GM19240 (cell line): ENCODE measurements around the gene TMEM125.

Source experiments
- DNase-seq: peaks from one replicate; pipeline ENCODE4 v3.0.0; 2011; ENCODE audit warnings: low spot score; ENCODE audit not compliant: insufficient read length

Gene TMEM125

GRCh38 chr1:43269627-43270375, at the start of gene TMEM125:
Gene TMEM125, plus strand, starts transcription at chr1:43269983. Its CDS starts 2,740 bp downstream, at chr1:43272723.
- DNase-seq, result no peak

- DNase-seq, result peak; percentile 27
These were observed 48.6 kb upstream of the TMEM125 start for GRCh38 chr1:43220905-43221778.

DNA sequence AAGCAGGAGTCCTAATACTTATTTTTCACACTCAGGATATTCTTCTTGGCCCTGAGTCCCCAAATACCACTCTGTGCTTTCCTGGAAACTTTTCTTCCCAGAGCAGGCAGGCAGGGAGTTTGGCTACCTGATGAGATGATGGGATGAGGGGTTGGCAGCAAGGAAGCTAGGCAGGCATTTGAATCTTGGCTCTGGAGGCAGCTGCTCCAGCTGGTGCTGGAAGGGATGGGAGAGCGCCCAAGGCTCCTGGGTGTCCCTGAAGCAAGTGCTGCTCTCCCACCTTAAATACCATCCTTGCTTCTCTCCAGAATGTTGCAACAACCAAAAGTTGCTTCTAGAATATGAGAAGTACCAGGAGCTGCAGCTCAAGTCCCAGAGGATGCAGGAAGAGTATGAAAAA, 48.0 kb upstream of the TMEM125 start:
- DNase-seq, result no peak

DNA sequence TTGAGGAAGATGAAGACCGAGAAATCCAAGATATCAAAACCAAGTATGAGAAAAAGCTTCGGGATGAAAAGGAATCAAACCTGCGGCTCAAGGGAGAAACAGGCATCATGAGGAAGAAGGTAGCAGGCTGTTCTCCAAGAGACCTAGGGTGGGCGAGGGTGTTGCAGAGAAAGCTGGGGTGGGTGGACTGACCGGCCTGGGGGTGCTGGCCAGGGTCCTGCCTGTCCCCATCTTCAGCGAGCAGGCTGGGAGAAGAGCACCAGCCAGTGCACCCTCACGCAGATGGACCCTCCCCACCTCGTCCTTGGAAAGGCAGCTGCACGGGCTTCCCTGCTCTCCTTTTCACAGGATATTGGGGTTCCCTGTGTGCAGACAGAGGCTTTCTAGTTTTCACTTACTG, 46.9 kb upstream of the TMEM125 start:
- no peak for DNase-seq

- DNase-seq, result no peak
These were observed 44.6 kb upstream of the TMEM125 start for GRCh38 chr1:43225168-43225567.

- peak; percentile 57 for DNase-seq
These were observed 42.5 kb upstream of the TMEM125 start for GRCh38 chr1:43227143-43227764.

DNA sequence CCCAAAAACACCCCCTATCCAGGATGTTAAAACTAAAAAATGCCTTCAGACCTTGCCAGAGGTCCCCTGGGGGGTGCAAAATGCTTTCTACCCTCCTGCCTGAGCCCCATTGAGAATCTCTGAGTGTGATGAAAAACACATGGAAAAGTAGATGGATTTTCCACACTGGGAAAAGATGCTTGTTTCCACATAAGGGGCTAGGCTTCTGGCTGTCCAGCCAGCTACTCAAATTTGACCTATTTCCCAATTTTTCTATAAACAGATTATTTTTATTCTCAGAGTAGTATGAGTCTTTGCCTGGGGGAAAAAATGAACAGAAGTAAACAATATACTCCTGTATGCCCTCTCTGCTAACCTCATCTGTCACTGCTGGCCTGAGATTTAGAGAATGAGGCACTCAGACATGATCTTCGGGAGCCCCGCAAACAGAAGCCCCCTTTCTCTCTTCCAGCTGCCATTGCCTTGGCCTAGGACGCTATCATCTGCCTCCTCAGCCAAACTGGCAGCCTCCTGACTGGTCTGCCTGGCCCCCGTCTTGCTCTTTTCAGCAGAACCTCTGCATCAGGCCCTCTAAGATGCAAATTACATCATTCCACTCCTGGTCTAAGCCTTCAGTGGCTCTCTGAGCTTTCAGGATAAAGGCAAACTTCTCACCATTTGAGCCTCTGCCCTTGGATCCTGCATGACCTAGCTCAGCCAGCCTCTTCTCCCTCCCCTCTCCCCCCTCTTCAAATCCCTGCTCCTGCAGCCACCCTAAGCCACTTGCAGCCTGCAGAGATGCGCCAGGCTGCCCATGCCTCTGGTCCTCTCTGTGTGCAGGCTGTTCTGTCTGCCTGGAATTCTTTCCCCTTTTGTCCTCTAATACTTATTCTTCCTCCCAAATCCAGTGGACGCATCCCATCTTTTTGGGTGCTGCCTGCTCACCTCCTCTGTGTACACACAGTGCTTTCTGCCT, 39.7 kb upstream of the TMEM125 start:
- no peak for DNase-seq

- no peak for DNase-seq
These were observed 37.7 kb upstream of the TMEM125 start for GRCh38 chr1:43232074-43232473.

GRCh38 chr1:43232482-43232881, 37.3 kb upstream of the TMEM125 start:
- DNase-seq, result no peak

- no peak for DNase-seq
These were observed 36.2 kb upstream of the TMEM125 start for GRCh38 chr1:43233631-43234030.

DNA sequence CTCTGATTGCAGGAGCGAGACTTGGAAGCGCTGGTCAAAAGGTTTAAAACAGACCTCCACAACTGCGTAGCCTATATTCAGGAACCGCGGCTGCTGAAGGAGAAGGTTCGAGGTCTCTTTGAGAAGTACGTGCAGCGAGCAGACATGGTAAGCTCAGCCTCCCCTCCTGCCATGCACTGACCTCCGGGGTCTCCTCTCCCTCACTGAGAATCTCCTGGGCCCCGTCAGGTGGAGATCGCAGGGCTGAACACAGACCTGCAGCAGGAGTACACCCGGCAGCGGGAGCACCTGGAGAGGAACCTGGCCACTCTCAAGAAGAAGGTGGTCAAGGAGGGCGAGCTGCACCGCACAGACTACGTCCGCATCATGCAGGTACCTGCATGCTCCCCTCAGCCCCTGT, 35.5 kb upstream of the TMEM125 start:
- no peak for DNase-seq

DNA sequence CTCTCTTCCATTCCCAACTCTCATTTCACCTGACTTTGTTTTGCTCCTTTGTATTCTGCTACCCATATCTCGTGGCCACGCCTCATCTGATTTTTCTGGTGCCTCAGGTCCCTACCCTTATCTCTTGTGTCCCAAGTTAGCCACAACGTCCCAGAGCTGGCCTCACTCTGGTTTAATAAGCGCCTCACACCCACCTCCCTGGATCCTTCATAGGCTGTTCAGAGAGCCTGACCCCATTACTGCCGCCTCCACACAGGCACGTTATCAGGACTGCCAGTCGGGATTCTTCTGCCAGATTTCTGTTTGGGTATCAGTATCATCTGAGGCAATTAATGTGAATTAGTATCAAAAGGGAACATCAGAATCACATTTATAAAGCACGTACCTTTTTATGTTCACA, 34.7 kb upstream of the TMEM125 start:
- no peak for DNase-seq

DNA sequence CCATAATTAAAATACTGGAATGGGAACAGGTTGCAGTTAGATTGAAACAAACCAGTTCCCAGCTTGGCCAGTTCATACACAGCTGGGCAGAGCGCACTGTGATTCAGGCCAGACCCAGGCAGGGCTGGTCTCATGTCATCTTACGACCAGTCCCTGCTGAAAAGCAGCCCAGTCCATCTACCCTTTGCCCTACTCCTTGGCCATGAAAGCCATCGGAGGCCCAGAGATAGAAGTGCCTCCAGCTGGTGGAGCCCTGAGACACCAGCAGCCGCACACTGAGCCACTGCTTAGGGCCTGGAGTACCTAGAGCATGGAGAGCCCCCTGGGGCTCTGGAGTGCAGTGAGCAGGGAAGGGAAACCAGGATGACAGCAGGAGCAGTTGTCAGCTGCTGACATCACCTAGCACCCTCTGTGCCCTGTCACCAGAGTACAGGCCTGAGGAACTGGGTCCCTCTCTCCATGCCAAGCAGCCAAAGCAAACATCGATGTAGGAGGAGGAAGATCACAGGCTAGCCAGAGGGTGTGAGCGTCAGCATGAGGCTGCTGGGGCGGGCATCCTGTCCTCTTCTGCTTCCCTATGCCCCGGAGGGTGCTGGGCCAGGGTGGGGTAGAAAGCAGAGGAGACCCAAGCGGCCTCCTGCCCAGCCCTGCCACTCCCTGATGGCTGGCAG, 34.2 kb upstream of the TMEM125 start:
- DNase-seq, result no peak

DNA sequence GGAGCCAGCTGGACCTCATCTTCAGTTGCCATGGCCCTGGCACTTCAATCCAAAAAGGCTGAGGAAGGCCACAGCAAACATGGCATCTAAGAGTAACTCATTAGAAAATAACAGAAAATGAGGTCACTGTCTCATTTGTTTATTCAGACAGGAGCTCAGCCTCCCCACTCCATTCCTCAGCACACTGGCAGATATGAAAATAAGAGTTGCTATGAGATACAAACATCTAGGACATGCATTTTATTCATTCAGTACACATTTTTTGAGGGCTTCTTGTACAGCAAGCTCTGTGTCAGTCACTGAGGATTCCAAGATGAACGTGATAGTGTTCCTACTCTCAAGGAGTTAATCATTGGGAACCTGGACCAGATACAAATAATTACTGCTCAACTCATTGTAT, 32.7 kb upstream of the TMEM125 start:
- DNase-seq, result no peak

DNA sequence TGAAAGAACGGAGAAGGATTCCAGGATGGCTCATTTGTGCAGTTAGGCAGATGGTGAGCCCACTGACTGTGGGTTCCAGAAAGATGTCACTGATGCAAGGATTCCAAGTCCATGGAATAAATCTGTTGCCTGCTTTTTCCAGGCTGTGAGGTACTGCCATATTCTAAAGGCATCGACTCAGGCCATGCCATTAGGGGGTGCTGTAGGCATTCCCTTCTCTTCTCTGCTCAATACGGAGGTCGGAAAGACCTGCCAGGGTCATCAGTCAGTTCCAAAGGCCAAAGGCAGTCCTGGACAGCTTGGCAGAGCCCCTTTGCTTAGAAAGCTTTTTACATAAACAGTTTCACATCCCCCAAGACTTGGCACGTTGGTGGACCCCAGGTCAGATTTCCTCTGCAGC, 31.7 kb upstream of the TMEM125 start:
- no peak for DNase-seq

GRCh38 chr1:43238991-43239469, 30.8 kb upstream of the TMEM125 start:
- no peak for DNase-seq

GRCh38 chr1:43239484-43239883, 30.3 kb upstream of the TMEM125 start:
- peak; percentile 81 for DNase-seq

GRCh38 chr1:43241413-43241836, 28.4 kb upstream of the TMEM125 start:
- DNase-seq, result no peak

DNA sequence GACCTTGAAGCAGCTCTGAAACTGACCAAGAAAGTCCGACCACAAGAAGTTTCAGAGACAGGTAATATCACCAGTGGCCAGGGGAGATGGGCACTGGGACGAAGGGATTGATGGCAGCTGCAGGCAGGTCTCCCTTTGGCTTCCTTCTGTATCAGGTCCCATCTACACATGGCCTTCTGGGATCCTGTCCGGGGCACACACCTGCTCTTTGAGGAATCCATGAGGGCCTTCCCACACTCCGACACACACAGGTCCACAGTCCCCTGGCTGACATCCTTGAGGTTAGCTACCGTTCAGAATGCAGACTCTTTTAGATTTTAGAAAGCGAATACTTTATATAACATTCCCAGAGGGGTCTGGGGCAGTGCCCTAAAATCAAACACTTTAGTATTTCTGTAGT, 26.5 kb upstream of the TMEM125 start:
- no peak for DNase-seq

- no peak for DNase-seq
These were observed 23.1 kb upstream of the TMEM125 start for GRCh38 chr1:43246466-43247213.
